OCI-LY1 (cell line): ENCODE data around the gene MAP3K9.

Experiments
- H2AFZ ChIP-seq: fragments of 200-600 bp; sonication (generic), shearing (Covaris generic); 2 replicates; pipeline ENCODE4 v1.6.0; 2014; ENCODE audit warnings: antibody characterized with exemption, mild to moderate bottlenecking, low read length
- H3F3A ChIP-seq: fragments of 200-600 bp; sonication (generic), shearing (Covaris generic); 2 replicates; pipeline ENCODE4 v1.6.0; 2014; ENCODE audit warnings: mild to moderate bottlenecking, antibody characterized with exemption, low read length, moderate library complexity; ENCODE audit not compliant: insufficient read depth
- H3K27ac ChIP-seq: fragments of 200-600 bp; sonication (generic); 2 replicates; pipeline ENCODE4 v1.5.1; 2014; ENCODE audit warnings: low read length, mixed run types, mild to moderate bottlenecking, low read depth; ENCODE audit not compliant: poor library complexity, severe bottlenecking
- H3K27me3 ChIP-seq: fragments of 200-600 bp; sonication (generic); 2 replicates; pipeline ENCODE4 v1.6.0; 2014; ENCODE audit warnings: antibody characterized with exemption, mild to moderate bottlenecking, low read length, moderate library complexity; ENCODE audit not compliant: insufficient read depth
- H3K36me3 ChIP-seq: fragments of 200-600 bp; sonication (generic); 2 replicates; pipeline ENCODE4 v1.6.1; 2014; ENCODE audit warnings: mild to moderate bottlenecking, antibody characterized with exemption, low read length, moderate library complexity, mixed read lengths; ENCODE audit not compliant: insufficient read depth
- H3K4me1 ChIP-seq: fragments of 200-600 bp; sonication (generic); 2 replicates; pipeline ENCODE4 v1.5.1; 2014; ENCODE audit warnings: mild to moderate bottlenecking, low read length, moderate library complexity; ENCODE audit not compliant: insufficient read depth, severe bottlenecking
- H3K4me2 ChIP-seq: fragments of 200-600 bp; sonication (generic), shearing (Covaris generic); 2 replicates; pipeline ENCODE4 v1.6.1; 2014; ENCODE audit warnings: low read length
- H3K4me3 ChIP-seq: fragments of 200-600 bp; sonication (generic); 2 replicates; pipeline ENCODE4 v1.5.1; 2014; ENCODE audit warnings: low read length, low read depth, mild to moderate bottlenecking, mixed read lengths; ENCODE audit not compliant: poor library complexity, severe bottlenecking
- H3K79me2 ChIP-seq: fragments of 200-600 bp; shearing (Covaris generic); 2 replicates; pipeline ENCODE4 v1.6.1; 2016; ENCODE audit warnings: mixed run types, low read length, mixed read lengths; ENCODE audit not compliant: insufficient read depth
- H3K9ac ChIP-seq: fragments of 200-600 bp; sonication (generic), shearing (Covaris generic); 2 replicates; pipeline ENCODE4 v1.6.1; 2014; ENCODE audit warnings: mild to moderate bottlenecking, low read length, mixed read lengths
- H3K9me2 ChIP-seq: fragments of 200-600 bp; sonication (generic), shearing (Covaris generic); 2 replicates; pipeline ENCODE4 v1.6.1; 2014; ENCODE audit warnings: low read depth, mild to moderate bottlenecking, low read length, mixed read lengths
- H3K9me3 ChIP-seq: fragments of 200-600 bp; shearing (Covaris generic); 2 replicates; pipeline ENCODE4 v1.6.1; 2014; ENCODE audit warnings: low read length, mixed read lengths
- H4K20me1 ChIP-seq: fragments of 200-600 bp; sonication (generic), shearing (Covaris generic); 2 replicates; pipeline ENCODE4 v1.6.0; 2016; ENCODE audit warnings: mild to moderate bottlenecking, low read length; ENCODE audit not compliant: insufficient read depth
- CTCF ChIP-seq: fragments of 200-600 bp; sonication (generic), shearing (Covaris generic); IDR thresholded peaks from 2 replicates; pipeline ENCODE4 v1.5.1; 2017; ENCODE audit warnings: mild to moderate bottlenecking, antibody characterized with exemption, low read length, moderate library complexity, mixed read lengths
- EZH2 ChIP-seq: fragments of 200-600 bp; sonication (generic), shearing (Covaris generic); IDR thresholded peaks from 2 replicates; pipeline ENCODE4 v1.8.0; 2017; ENCODE audit warnings: borderline replicate concordance, mixed run types, mild to moderate bottlenecking, antibody characterized with exemption, low read length, moderate library complexity, mixed read lengths

Gene MAP3K9

GRCh38 chr14:70718383-70719118 lies 90.8 kb downstream of the MAP3K9 start:
- no peak overlapping the region for H3K27ac ChIP-seq
- H3K4me3 ChIP-seq, result no peak overlapping the region

GRCh38 chr14:70716958-70717357 lies 92.4 kb downstream of the MAP3K9 start:
- no peaks in the 10 kb centered on the region for H3K4me1 ChIP-seq
- H3K79me2 ChIP-seq, result no peaks in the 10 kb centered on the region
- no peaks in the 10 kb centered on the region for H3K9me2 ChIP-seq
- no peak overlapping the region for H2AFZ ChIP-seq
- no peaks in the 10 kb centered on the region for H3F3A ChIP-seq
- H3K4me3 ChIP-seq, result no peak overlapping the region
- H4K20me1 ChIP-seq, result no peaks in the 10 kb centered on the region
- no peaks in the 10 kb centered on the region for H3K9me3 ChIP-seq
- TF ChIP-seq CTCF (no peak), EZH2 (no peak)
- no peak overlapping the region for H3K9ac ChIP-seq
- H3K4me2 ChIP-seq, result no peak overlapping the region
- no peak overlapping the region for H3K27ac ChIP-seq
- no peaks in the 10 kb centered on the region for H3K36me3 ChIP-seq
- no peaks in the 10 kb centered on the region for H3K27me3 ChIP-seq

More at GRCh38 chr14:70718383-70719118, 90.8 kb downstream of the MAP3K9 start:
- TF ChIP-seq CTCF (no peak), EZH2 (no peak)
- H3K9ac ChIP-seq, result no peak overlapping the region
- no peaks in the 10 kb centered on the region for H3K27me3 ChIP-seq
- H3F3A ChIP-seq, result no peaks in the 10 kb centered on the region
- no peaks in the 10 kb centered on the region for H3K9me2 ChIP-seq
- no peaks in the 10 kb centered on the region for H4K20me1 ChIP-seq
- H2AFZ ChIP-seq, result no peak overlapping the region
- H3K4me2 ChIP-seq, result no peak overlapping the region
- no peaks in the 10 kb centered on the region for H3K79me2 ChIP-seq
- H3K9me3 ChIP-seq, result no peaks in the 10 kb centered on the region
- H3K36me3 ChIP-seq, result no peaks in the 10 kb centered on the region
- H3K4me1 ChIP-seq, result no peaks in the 10 kb centered on the region

- no peak overlapping the region for H3K4me2 ChIP-seq
- H3K36me3 ChIP-seq, result no peaks in the 10 kb centered on the region
- no peaks in the 10 kb centered on the region for H3K4me1 ChIP-seq
- no peaks in the 10 kb centered on the region for H3K27me3 ChIP-seq
- H2AFZ ChIP-seq, result no peak overlapping the region
- no peak overlapping the region for H3K9ac ChIP-seq
- H3K4me3 ChIP-seq, result no peak overlapping the region
- H3F3A ChIP-seq, result no peaks in the 10 kb centered on the region
- no peak for TF ChIP-seq EZH2
- TF ChIP-seq CTCF, result no peak
- H3K9me3 ChIP-seq, result no peaks in the 10 kb centered on the region
- no peaks in the 10 kb centered on the region for H3K79me2 ChIP-seq
- H3K27ac ChIP-seq, result no peak overlapping the region
- H3K9me2 ChIP-seq, result no peaks in the 10 kb centered on the region
- no peaks in the 10 kb centered on the region for H4K20me1 ChIP-seq
These were observed 92.8 kb downstream of the MAP3K9 start for GRCh38 chr14:70716483-70716882.
